PC-3 (cell line): ENCODE results near the gene TDP2. TPM values are rescaled to one million over a fixed set of nuclear protein-coding genes. Genes with fewer than 3 reads are reported as not detected.

Experiments
- ATAC-seq: fragments of 200-7000 bp; cut with Tn5 transposase; 2 replicates; pipeline ENCODE4 v1.9.1; 2020; ENCODE audit warnings: mild to moderate bottlenecking, moderate library complexity
- BruUV-seq: library from RNA; stranded (reverse); fragments of 400-500 nt; replicated peaks from 2 replicates; lab custom pipeline; 2021; lab: Mats Ljungman, UMichigan
- CTCF ChIA-PET: fragments of 300-600 bp; sonication (Branson Sonifier 250); formaldehyde crosslinking; loops from one replicate; lab custom pipeline; 2022; ENCODE audit warnings: antibody characterized with exemption; lab: Charles Lee
- POLR2A ChIA-PET: fragments of 300-600 bp; sonication (Branson Sonifier 250); formaldehyde crosslinking; loops from one replicate; lab custom pipeline; 2022; ENCODE audit warnings: antibody characterized with exemption; ENCODE audit not compliant: unreplicated experiment; lab: Charles Lee
- DNase-seq: peaks from one replicate; pipeline ENCODE4 v3.0.0-alpha.2; 2015
- H2AFZ ChIP-seq: fragments of 300-600 bp; sonication (generic); 2 replicates; pipeline ENCODE4 v1.6.0; 2016; ENCODE audit warnings: antibody characterized with exemption, low read length
- H3F3A ChIP-seq: fragments of 300-600 bp; sonication (generic); one replicate; pipeline ENCODE4 v1.6.0; 2017; ENCODE audit warnings: antibody characterized with exemption, low read length, control low read depth, mild to moderate bottlenecking; ENCODE audit not compliant: unreplicated experiment
- H3K27ac ChIP-seq: fragments of 300-600 bp; sonication (generic); 2 replicates; pipeline ENCODE4 v1.5.1; 2016; ENCODE audit warnings: mild to moderate bottlenecking, low read length
- H3K27me3 ChIP-seq: fragments of 300-600 bp; sonication (generic); 2 replicates; pipeline ENCODE4 v1.6.1; 2016; ENCODE audit warnings: low read length, mixed read lengths
- H3K36me3 ChIP-seq: fragments of 300-600 bp; sonication (generic); 2 replicates; pipeline ENCODE4 v1.6.1; 2016; ENCODE audit warnings: low read depth, mixed run types, low read length, mixed read lengths
- H3K4me1 ChIP-seq: fragments of 300-600 bp; sonication (generic); 2 replicates; pipeline ENCODE4 v1.5.1; 2016; ENCODE audit warnings: low read length; ENCODE audit not compliant: insufficient read depth
- H3K4me2 ChIP-seq: fragments of 300-600 bp; sonication (generic); 2 replicates; pipeline ENCODE4 v1.6.0; 2016; ENCODE audit warnings: low read length
- H3K4me3 ChIP-seq: fragments of 300-600 bp; sonication (generic); 2 replicates; pipeline ENCODE4 v1.5.1; 2016; ENCODE audit warnings: mild to moderate bottlenecking, low read length, mixed read lengths
- H3K79me2 ChIP-seq: fragments of 300-600 bp; sonication (generic); 2 replicates; pipeline ENCODE4 v1.6.1; 2017; ENCODE audit warnings: low read length, mixed read lengths
- H3K9ac ChIP-seq: fragments of 300-600 bp; sonication (generic); 2 replicates; pipeline ENCODE4 v1.6.0; 2016; ENCODE audit warnings: mild to moderate bottlenecking, low read length
- H3K9me2 ChIP-seq: fragments of 300-600 bp; sonication (generic); replicated peaks from 2 replicates; pipeline ENCODE4 v1.6.1; 2016; ENCODE audit warnings: mixed run types, low read length, mixed read lengths
- H3K9me3 ChIP-seq: fragments of 300-600 bp; sonication (generic); 2 replicates; pipeline ENCODE4 v1.6.1; 2016; ENCODE audit warnings: low read length, mixed read lengths
- H4K20me1 ChIP-seq: fragments of 300-600 bp; sonication (generic); 2 replicates; pipeline ENCODE4 v1.6.1; 2016; ENCODE audit warnings: low read length, mixed read lengths
- EZH2 ChIP-seq: fragments of 300-600 bp; sonication (generic); IDR thresholded peaks from one replicate; pipeline ENCODE4 v1.6.1; 2017; ENCODE audit warnings: antibody characterized with exemption, mild to moderate bottlenecking, low read length; ENCODE audit not compliant: unreplicated experiment
- EZH2phosphoT487 ChIP-seq: fragments of 300-600 bp; sonication (generic); IDR thresholded peaks from 2 replicates; pipeline ENCODE4 v1.6.1; 2018; ENCODE audit warnings: mild to moderate bottlenecking, antibody characterized with exemption, low read length, borderline replicate concordance
- intact Hi-C: fragments of 100-400 bp; cut with micrococcal nuclease; formaldehyde crosslinking; loops from 2 replicates; pipeline ENCODE4 v1.9.0; 2023
- total RNA-seq: library from RNA; depleted of rRNA; stranded (reverse); fragments of >200 nt; gene quantifications from 2 replicates; pipeline ENCODE4 v1.2.3, GENCODE V29; 2014
- TF ChIP-seq, protein P1 (sequence below): fragments of 300-600 bp; sonication (generic); conservative IDR thresholded peaks from 2 replicates; pipeline ENCODE4 v1.5.1; 2017; ENCODE audit warnings: antibody characterized with exemption, low read depth, mild to moderate bottlenecking, low read length

Gene TDP2
- total RNA-seq, 1 experiment from 2014 or later: 20.6 TPM

DNA sequence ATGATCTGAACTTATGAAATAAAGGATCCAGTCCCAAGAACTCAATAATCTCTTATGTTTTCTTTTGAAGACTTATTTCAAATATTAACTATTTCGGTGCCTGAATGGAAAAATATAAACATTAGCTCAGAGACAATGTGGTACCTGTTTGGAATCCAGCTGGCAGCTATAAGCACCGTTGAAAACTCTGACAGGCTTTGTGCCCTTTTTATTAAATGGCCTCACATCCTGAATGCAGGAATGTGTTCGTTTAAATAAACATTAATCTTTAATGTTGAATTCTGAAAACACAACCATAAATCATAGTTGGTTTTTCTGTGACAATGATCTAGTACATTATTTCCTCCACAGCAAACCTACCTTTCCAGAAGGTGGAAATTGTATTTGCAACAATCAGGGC, 16.3 kb downstream of the TDP2 start:
- ChIA-PET CTCF (no interaction called here), POLR2A (no interaction called here)
- H3K27me3 ChIP-seq: no peaks in the 10 kb centered on the region
- peaks cover 25% of the 10 kb centered on the region for H3K36me3 ChIP-seq
- TSS peak; percentile 58 for BruUV-seq
- H3K4me1 ChIP-seq: peaks cover 5% of the 10 kb centered on the region
- no peaks in the 10 kb centered on the region for H3K9me2 ChIP-seq
- H3K4me3 ChIP-seq: no peak overlapping the region
- H3F3A ChIP-seq: no peaks in the 10 kb centered on the region
- H3K79me2 ChIP-seq: no peaks in the 10 kb centered on the region
- no peaks in the 10 kb centered on the region for H3K9me3 ChIP-seq
- ATAC-seq: no peak
- no peak overlapping the region for H3K27ac ChIP-seq
- no peak for DNase-seq
- intact Hi-C loops: no loop called here
- H3K9ac ChIP-seq: no peak overlapping the region
- no peaks in the 10 kb centered on the region for H4K20me1 ChIP-seq
- H3K4me2 ChIP-seq: no peak overlapping the region
- H2AFZ ChIP-seq: no peak overlapping the region
- TF ChIP-seq, protein P1, sequence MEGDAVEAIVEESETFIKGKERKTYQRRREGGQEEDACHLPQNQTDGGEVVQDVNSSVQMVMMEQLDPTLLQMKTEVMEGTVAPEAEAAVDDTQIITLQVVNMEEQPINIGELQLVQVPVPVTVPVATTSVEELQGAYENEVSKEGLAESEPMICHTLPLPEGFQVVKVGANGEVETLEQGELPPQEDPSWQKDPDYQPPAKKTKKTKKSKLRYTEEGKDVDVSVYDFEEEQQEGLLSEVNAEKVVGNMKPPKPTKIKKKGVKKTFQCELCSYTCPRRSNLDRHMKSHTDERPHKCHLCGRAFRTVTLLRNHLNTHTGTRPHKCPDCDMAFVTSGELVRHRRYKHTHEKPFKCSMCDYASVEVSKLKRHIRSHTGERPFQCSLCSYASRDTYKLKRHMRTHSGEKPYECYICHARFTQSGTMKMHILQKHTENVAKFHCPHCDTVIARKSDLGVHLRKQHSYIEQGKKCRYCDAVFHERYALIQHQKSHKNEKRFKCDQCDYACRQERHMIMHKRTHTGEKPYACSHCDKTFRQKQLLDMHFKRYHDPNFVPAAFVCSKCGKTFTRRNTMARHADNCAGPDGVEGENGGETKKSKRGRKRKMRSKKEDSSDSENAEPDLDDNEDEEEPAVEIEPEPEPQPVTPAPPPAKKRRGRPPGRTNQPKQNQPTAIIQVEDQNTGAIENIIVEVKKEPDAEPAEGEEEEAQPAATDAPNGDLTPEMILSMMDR: no peak
- TF ChIP-seq EZH2 (no peak), EZH2phosphoT487 (no peak)

DNA sequence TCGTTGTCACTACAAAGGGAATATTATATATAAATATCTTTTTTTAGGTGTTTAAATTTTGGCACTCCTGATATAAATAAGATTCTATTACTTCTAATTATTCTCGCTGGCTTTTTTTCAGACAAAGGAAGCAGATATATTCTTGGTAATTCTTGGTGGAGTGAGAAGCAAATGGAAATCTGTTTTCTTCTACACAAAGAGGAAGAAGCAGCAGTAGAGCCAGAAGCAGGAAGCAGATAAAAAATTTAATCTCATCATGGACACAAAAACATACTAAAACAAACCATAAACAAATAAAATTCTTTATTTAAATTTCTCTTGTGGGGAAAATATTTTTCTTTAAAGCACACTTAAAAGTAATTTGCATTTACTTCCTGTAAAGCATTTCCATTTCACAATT, 17.0 kb downstream of the TDP2 start:
- ATAC-seq: no peak
- intact Hi-C loops: loop anchor here (5.0 kb wide), 1 partner anchor 222 kb away; no protein-coding TSS in a partner anchor
- H3K9ac ChIP-seq: no peak overlapping the region
- DNase-seq: no peak
- no peak overlapping the region for H2AFZ ChIP-seq
- no peaks in the 10 kb centered on the region for H3F3A ChIP-seq
- CTCF ChIA-PET: no interaction called here
- no peaks in the 10 kb centered on the region for H3K27me3 ChIP-seq
- no peaks in the 10 kb centered on the region for H3K9me2 ChIP-seq
- no peak overlapping the region for H3K27ac ChIP-seq
- H3K79me2 ChIP-seq: no peaks in the 10 kb centered on the region
- no TSS peak for BruUV-seq
- POLR2A ChIA-PET: no interaction called here
- H3K36me3 ChIP-seq: peaks cover 25% of the 10 kb centered on the region
- peaks cover 12% of the 10 kb centered on the region for H3K4me1 ChIP-seq
- no peaks in the 10 kb centered on the region for H3K9me3 ChIP-seq
- TF ChIP-seq, protein P1: no peak
- TF ChIP-seq EZH2 (no peak), EZH2phosphoT487 (no peak)
- no peak overlapping the region for H3K4me2 ChIP-seq
- H3K4me3 ChIP-seq: no peak overlapping the region
- no peaks in the 10 kb centered on the region for H4K20me1 ChIP-seq

DNA sequence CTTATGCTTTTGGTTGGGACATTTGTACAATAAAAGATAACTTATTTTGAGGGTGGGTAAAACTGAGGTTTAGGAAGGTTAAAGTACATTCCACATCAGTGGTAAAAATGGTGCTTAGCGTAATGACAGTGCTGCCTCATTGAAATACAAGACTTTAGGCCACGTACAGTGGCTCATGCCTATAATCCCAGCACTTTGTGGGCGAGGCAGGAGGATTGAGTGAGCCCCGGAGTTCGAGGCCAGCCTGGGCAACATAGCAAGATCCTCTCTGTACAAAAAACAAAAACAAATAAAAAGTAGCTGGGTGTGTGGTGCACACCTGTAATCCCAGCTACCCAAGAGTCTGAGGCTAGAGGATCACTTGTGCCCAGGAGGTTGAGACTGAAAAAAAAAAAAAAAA, 18.4 kb downstream of the TDP2 start:
- peaks cover 15% of the 10 kb centered on the region for H3K36me3 ChIP-seq
- H2AFZ ChIP-seq: no peak overlapping the region
- no peak overlapping the region for H3K9ac ChIP-seq
- ChIA-PET POLR2A (no interaction called here), CTCF (interaction anchor here (0.6 kb wide), 1 partner anchor 49 kb away, joined by 4 read pairs; no protein-coding TSS in a partner anchor)
- no peaks in the 10 kb centered on the region for H4K20me1 ChIP-seq
- H3K27ac ChIP-seq: no peak overlapping the region
- TF ChIP-seq EZH2phosphoT487: no peak
- TF ChIP-seq EZH2: no peak
- TF ChIP-seq, protein P1: no peak
- H3K9me2 ChIP-seq: no peaks in the 10 kb centered on the region
- BruUV-seq: no TSS peak
- peaks cover 24% of the 10 kb centered on the region for H3K4me1 ChIP-seq
- no peaks in the 10 kb centered on the region for H3K79me2 ChIP-seq
- no peak overlapping the region for H3K4me3 ChIP-seq
- DNase-seq: no peak
- H3K4me2 ChIP-seq: no peak overlapping the region
- H3K9me3 ChIP-seq: no peaks in the 10 kb centered on the region
- no peaks in the 10 kb centered on the region for H3F3A ChIP-seq
- intact Hi-C loops: loop anchor here (5.0 kb wide), 1 partner anchor 221 kb away; no protein-coding TSS in a partner anchor
- H3K27me3 ChIP-seq: no peaks in the 10 kb centered on the region
- no peak for ATAC-seq
